Measurements from ENCODE around the gene MVB12B. TPM values are rescaled to one million over a fixed set of nuclear protein-coding genes. Genes with fewer than 3 reads are reported as not detected.

MVB12B gene
- total and polyA plus RNA-seq, 10 donors = 2.8 to 52.4 (median 34.8) TPM

- Histone ChIP-seq H3K4me3 (no peak overlapping the region), H3K36me3 (peaks cover 0 to 26% (median 0%) of the 10 kb centered on the region in 6 donors), H3K9me3 (no peaks in the 10 kb centered on the region), H3K27me3 (replicated peaks in 1 of 7) (no peaks in the 10 kb centered on the region), H3K4me1 (peaks cover 0 to 55% (median 17%) of the 10 kb centered on the region in 6 donors), H3K27ac (no peak overlapping the region)
- WGBS, 5 donors = 89 to 97% (median 96%) methylated on average over 7 of the region's 7 CpGs
- no peak for DNase-seq
- TF ChIP-seq CTCF (IDR thresholded peaks at IDR 0.05 in 8 of 11, conservative IDR thresholded peaks at IDR 0.05 in 3 of 11) (no peak), POLR2A (IDR thresholded peaks at IDR 0.05) (no peak), POLR2AphosphoS5 (IDR thresholded peaks at IDR 0.05) (no peak)
- intact Hi-C loops (cut with DNase I; ENCODE audit: low total_unique reads) = no loop called here
Observed at GRCh38 chr9:126432659-126433058, 106.0 kb downstream of the MVB12B start.

GRCh38 chr9:126435105-126435504, 108.5 kb downstream of the MVB12B start:
- H3K4me1 ChIP-seq = peaks cover 0 to 30% (median 8%) of the 10 kb centered on the region in 6 donors
- peak overlapping the region in 1 of 8 donors; percentile 36 for H3K27ac ChIP-seq
- no peak for TF ChIP-seq CTCF (IDR thresholded peaks at IDR 0.05 in 8 of 11, conservative IDR thresholded peaks at IDR 0.05 in 3 of 11)
- no peak for TF ChIP-seq POLR2AphosphoS5 (IDR thresholded peaks at IDR 0.05)
- no peak for TF ChIP-seq POLR2A (IDR thresholded peaks at IDR 0.05)
- intact Hi-C loops (cut with DNase I; ENCODE audit: low total_unique reads) = no loop called here
- no peak overlapping the region for H3K4me3 ChIP-seq
- H3K27me3 ChIP-seq (replicated peaks in 1 of 7) = no peaks in the 10 kb centered on the region
- WGBS, 5 donors = 47 to 85% (median 80%) methylated on average over 2 of the region's 2 CpGs
- DNase-seq = no peak
- peaks cover 0 to 25% (median 0%) of the 10 kb centered on the region in 6 donors for H3K36me3 ChIP-seq
- H3K9me3 ChIP-seq = no peaks in the 10 kb centered on the region

GRCh38 chr9:126435626-126436025, 109.0 kb downstream of the MVB12B start:
- peaks cover 0 to 25% (median 6%) of the 10 kb centered on the region in 6 donors for H3K4me1 ChIP-seq
- H3K9me3 ChIP-seq = no peaks in the 10 kb centered on the region
- intact Hi-C loops (cut with DNase I; ENCODE audit: low total_unique reads) = no loop called here
- 68 to 80% (median 73%) methylated on average over 8 of the region's 8 CpGs for WGBS, 5 donors
- H3K4me3 ChIP-seq = no peak overlapping the region
- peak overlapping the region in 1 of 8 donors; percentile 36 for H3K27ac ChIP-seq
- TF ChIP-seq POLR2AphosphoS5 (IDR thresholded peaks at IDR 0.05) (peak in 1 of 3 donors; percentile 22), CTCF (IDR thresholded peaks at IDR 0.05 in 8 of 11, conservative IDR thresholded peaks at IDR 0.05 in 3 of 11) (no peak), POLR2A (IDR thresholded peaks at IDR 0.05) (no peak)
- DNase-seq = no peak
- peaks cover 0 to 26% (median 0%) of the 10 kb centered on the region in 6 donors for H3K36me3 ChIP-seq
- no peaks in the 10 kb centered on the region for H3K27me3 ChIP-seq (replicated peaks in 1 of 7)

GRCh38 chr9:126436545-126437267, 110.1 kb downstream of the MVB12B start:
- no peak overlapping the region for H3K27ac ChIP-seq
- H3K36me3 ChIP-seq = peaks cover 0 to 32% (median 0%) of the 10 kb centered on the region in 6 donors
- H3K27me3 ChIP-seq (replicated peaks in 1 of 7) = no peaks in the 10 kb centered on the region
- 87 to 90% (median 90%) methylated on average over 6 of the region's 6 CpGs for WGBS, 5 donors
- no peaks in the 10 kb centered on the region for H3K9me3 ChIP-seq
- no peak for TF ChIP-seq CTCF (IDR thresholded peaks at IDR 0.05 in 8 of 11, conservative IDR thresholded peaks at IDR 0.05 in 3 of 11)
- TF ChIP-seq POLR2A (IDR thresholded peaks at IDR 0.05) = no peak
- TF ChIP-seq POLR2AphosphoS5 (IDR thresholded peaks at IDR 0.05) = no peak
- intact Hi-C loops (cut with DNase I; ENCODE audit: low total_unique reads) = no loop called here
- no peak for DNase-seq
- H3K4me1 ChIP-seq = peaks cover 0 to 15% (median 3%) of the 10 kb centered on the region in 6 donors
- H3K4me3 ChIP-seq = no peak overlapping the region
